HG03039 (cell line): ENCODE results near the gene WDR41.
"Not testable (repeated sequence)": the region's sequence is repeated elsewhere in the genome, so short reads cannot be mapped to it uniquely, and the experiment has no call there.

Experiments used
- ATAC-seq: cut with Tn5 transposase; IDR thresholded peaks from one replicate; pipeline ENCODE4 v1.9.1; 2021; ENCODE audit warnings: mild to moderate bottlenecking, moderate library complexity; ENCODE audit not compliant: unreplicated experiment

Gene WDR41

GRCh38 chr5:77491783-77492652 is at the start of gene WDR41:
TSS of gene WDR41 (minus strand) at chr5:77492316. CDS start at chr5:77492220, 96 bp downstream.
- ATAC-seq, result peak; percentile 85

- ATAC-seq, result no peak
Measured at GRCh38 chr5:77531297-77531696, 39.2 kb upstream of the WDR41 start.

GRCh38 chr5:77518304-77518703 is 26.2 kb upstream of the WDR41 start:
- ATAC-seq, result no peak

GRCh38 chr5:77514457-77514856 is 22.3 kb upstream of the WDR41 start:
- ATAC-seq, result no peak

GRCh38 chr5:77513321-77513720 is 21.2 kb upstream of the WDR41 start:
- no peak for ATAC-seq

- not testable (repeated sequence) for ATAC-seq
Measured at GRCh38 chr5:77501132-77501531, 9.0 kb upstream of the WDR41 start.

GRCh38 chr5:77499973-77500372 is 7.9 kb upstream of the WDR41 start:
- no peak for ATAC-seq

GRCh38 chr5:77499441-77499840 is 7.3 kb upstream of the WDR41 start:
- no peak for ATAC-seq

- ATAC-seq, result no peak
Measured at GRCh38 chr5:77498952-77499351, 6.8 kb upstream of the WDR41 start.

- no peak for ATAC-seq
Measured at GRCh38 chr5:77494935-77495334, 2.8 kb upstream of the WDR41 start.

- no peak for ATAC-seq
Measured at GRCh38 chr5:77492653-77493000, 511 bp upstream of the WDR41 start.

- ATAC-seq, result not testable (repeated sequence)
Measured at GRCh38 chr5:77490741-77491344, 1.3 kb downstream of the WDR41 start.

GRCh38 chr5:77486344-77486962 is 5.7 kb downstream of the WDR41 start:
- no peak for ATAC-seq

GRCh38 chr5:77483682-77484081 is 8.4 kb downstream of the WDR41 start:
- no peak for ATAC-seq

- not testable (repeated sequence) for ATAC-seq
Measured at GRCh38 chr5:77475041-77475440, 17.1 kb downstream of the WDR41 start.

- not testable (repeated sequence) for ATAC-seq
Measured at GRCh38 chr5:77468875-77469274, 23.2 kb downstream of the WDR41 start.

- no peak for ATAC-seq
Measured at GRCh38 chr5:77463905-77464304, 28.2 kb downstream of the WDR41 start.

- no peak for ATAC-seq
Measured at GRCh38 chr5:77461287-77461686, 30.8 kb downstream of the WDR41 start.

- ATAC-seq, result no peak
Measured at GRCh38 chr5:77454123-77454522, 38.0 kb downstream of the WDR41 start.

- ATAC-seq, result no peak
Measured at GRCh38 chr5:77452351-77452750, 39.8 kb downstream of the WDR41 start.

GRCh38 chr5:77449981-77450380 is 42.1 kb downstream of the WDR41 start:
- no peak for ATAC-seq

- ATAC-seq, result no peak
Measured at GRCh38 chr5:77449277-77449676, 42.8 kb downstream of the WDR41 start.
